ENCODE measurements around the gene FGGY. TPM values are rescaled to one million over a fixed set of nuclear protein-coding genes. Genes with fewer than 3 reads are reported as not detected.
A peak's percentile ranks its signal among the peaks of the same experiment; 100 is the strongest.

The FGGY gene
- total and polyA plus RNA-seq, 11 donors = 7.2 to 42.9 (median 32.0) TPM

GRCh38 chr1:59272507-59272906 lies 24.4 kb upstream of the FGGY start:
- intact Hi-C loops (cut with DNase I) = loop anchor here in 1 of 10 donors (10.0 kb wide), 1 partner anchor 108 kb away; no protein-coding TSS in a partner anchor
- DNase-seq (no peak), ATAC-seq (peak in 3 of 4 donors; percentile 42 to 75 (median 52))
- Histone ChIP-seq H3K27ac (peak overlapping the region in 4 of 12 donors; percentile 1 to 49 (median 8)), H3K36me3 (no peaks in the 10 kb centered on the region), H3K9me3 (no peaks in the 10 kb centered on the region), H3K4me1 (peaks cover 0 to 30% (median 6%) of the 10 kb centered on the region in 12 donors), H3K4me3 (no peak overlapping the region), H3K27me3 (no peaks in the 10 kb centered on the region)
- TF ChIP-seq POLR2A (IDR thresholded peaks at IDR 0.05) = no peak
- TF ChIP-seq CTCF (IDR thresholded peaks at IDR 0.05) = no peak
- 84 to 91% (median 89%) methylated on average over 1 of the region's 1 CpG for WGBS, 4 donors

GRCh38 chr1:59276439-59276851 lies 20.4 kb upstream of the FGGY start:
- intact Hi-C loops (cut with DNase I) = loop anchor here in 1 of 10 donors (10.0 kb wide), 1 partner anchor 112 kb away; no protein-coding TSS in a partner anchor
- no peaks in the 10 kb centered on the region for H3K36me3 ChIP-seq
- WGBS, 4 donors = 45 to 73% (median 46%) methylated on average over 3 of the region's 3 CpGs
- DNase-seq (no peak), ATAC-seq (peak in 2 of 4 donors; percentile 31 to 64)
- no peaks in the 10 kb centered on the region for H3K27me3 ChIP-seq
- H3K4me1 ChIP-seq = peaks cover 0 to 30% (median 6%) of the 10 kb centered on the region in 12 donors
- no peaks in the 10 kb centered on the region for H3K9me3 ChIP-seq
- H3K27ac ChIP-seq = peak overlapping the region in 2 of 12 donors; percentile 1 to 32
- no peak for TF ChIP-seq CTCF (IDR thresholded peaks at IDR 0.05)
- H3K4me3 ChIP-seq = no peak overlapping the region

GRCh38 chr1:59278780-59279354 lies 18.0 kb upstream of the FGGY start:
- peaks cover 0 to 15% (median 0%) of the 10 kb centered on the region in 12 donors for H3K4me1 ChIP-seq
- H3K9me3 ChIP-seq = peaks cover 0 to 1% (median 0%) of the 10 kb centered on the region in 12 donors
- no peak overlapping the region for H3K4me3 ChIP-seq
- intact Hi-C loops (cut with DNase I) = loop anchor here in 1 of 10 donors (10.0 kb wide), 1 partner anchor 114 kb away; no protein-coding TSS in a partner anchor
- no peaks in the 10 kb centered on the region for H3K36me3 ChIP-seq
- TF ChIP-seq POLR2A (IDR thresholded peaks at IDR 0.05) (no peak), CTCF (IDR thresholded peaks at IDR 0.05) (no peak)
- no peak for ATAC-seq
- DNase-seq = no peak
- no peaks in the 10 kb centered on the region for H3K27me3 ChIP-seq
- no peak overlapping the region for H3K27ac ChIP-seq
- 95 to 98% (median 96%) methylated on average over 2 of the region's 2 CpGs for WGBS, 4 donors

- 60 to 72% (median 64%) methylated on average over 5 of the region's 5 CpGs for WGBS, 4 donors
- peaks cover 0 to 15% (median 0%) of the 10 kb centered on the region in 12 donors for H3K4me1 ChIP-seq
- intact Hi-C loops (cut with DNase I) = loop anchor here in 1 of 10 donors (10.0 kb wide), 1 partner anchor 115 kb away; no protein-coding TSS in a partner anchor
These were observed 17.2 kb upstream of the FGGY start for GRCh38 chr1:59279645-59280044.

More at GRCh38 chr1:59279645-59280044, 17.2 kb upstream of the FGGY start:
- Histone ChIP-seq H3K9me3 (peaks cover 0 to 9% (median 0%) of the 10 kb centered on the region in 12 donors), H3K4me3 (no peak overlapping the region), H3K27ac (no peak overlapping the region), H3K27me3 (no peaks in the 10 kb centered on the region), H3K36me3 (no peaks in the 10 kb centered on the region)
- TF ChIP-seq CTCF (IDR thresholded peaks at IDR 0.05) = no peak
- TF ChIP-seq POLR2A (IDR thresholded peaks at IDR 0.05) = no peak
- DNase-seq (no peak), ATAC-seq (no peak)
